ENCODE data around the gene USF2. TPM values are rescaled to one million over a fixed set of nuclear protein-coding genes. Genes with fewer than 3 reads are reported as not detected.

Gene USF2
- polyA plus RNA-seq, 3 donors: 2.7 to 248 (median 5.0) TPM

- no peak overlapping the region for H3K4me3 Mint-ChIP-seq
- H3K4me1 ChIP-seq (ENCODE audit: control insufficient read depth in 1 of 2, insufficient read depth in 2 of 2, low read length in 2 of 2): peaks cover 3 to 8% of the 10 kb centered on the region in 2 donors
- intact Hi-C loops (cut with micrococcal nuclease): no loop called here
- no peak overlapping the region for H2AFZ ChIP-seq (ENCODE audit: insufficient read depth, low read depth, low read length, poor library complexity, severe bottlenecking)
- H3K9me3 Mint-ChIP-seq: no peaks in the 10 kb centered on the region
- H3K27ac Mint-ChIP-seq: no peak overlapping the region
- no peak overlapping the region for H3K9ac ChIP-seq (ENCODE audit: insufficient read depth, low read length, poor library complexity, severe bottlenecking)
- 96% methylated on average over 17 of the region's 21 CpGs for WGBS (ENCODE audit: insufficient coverage)
- H3K4me3 ChIP-seq (replicated peaks in 1 of 3; ENCODE audit: low read depth in 2 of 3, low read length in 3 of 3): no peak overlapping the region
- H4K20me1 ChIP-seq (ENCODE audit: insufficient read depth, low read length): no peaks in the 10 kb centered on the region
- no peaks in the 10 kb centered on the region for H3K36me3 ChIP-seq (replicated peaks in 1 of 2; ENCODE audit: control insufficient read depth in 1 of 2, insufficient read depth in 2 of 2, low read length in 2 of 2)
- TF ChIP-seq CTCF (IDR thresholded peaks at IDR 0.05): no peak
- no peak for DNase-seq
- H3K36me3 Mint-ChIP-seq: peaks cover 0 to 6% of the 10 kb centered on the region in 2 donors
- no peaks in the 10 kb centered on the region for H3K79me2 ChIP-seq (ENCODE audit: insufficient read depth, low read length)
- no peaks in the 10 kb centered on the region for H3K9me3 ChIP-seq (replicated peaks in 1 of 2; ENCODE audit: control insufficient read depth in 1 of 2, insufficient read depth in 1 of 2, low read length in 2 of 2)
- peaks cover 1 to 3% (median 2%) of the 10 kb centered on the region in 3 donors for H3K27me3 Mint-ChIP-seq (ENCODE audit: low read depth in 3 of 3)
- no peaks in the 10 kb centered on the region for H3K27me3 ChIP-seq (ENCODE audit: control insufficient read depth in 2 of 2, insufficient read depth in 2 of 2, low read length in 2 of 2)
- no peak overlapping the region for H3K27ac ChIP-seq (ENCODE audit: low read depth in 1 of 2, low read length in 2 of 2)
- H3K4me2 ChIP-seq (replicated peaks; ENCODE audit: extremely low read depth, low read length, poor library complexity, severe bottlenecking): no peak overlapping the region
- H3K4me1 Mint-ChIP-seq: peaks cover 17% of the 10 kb centered on the region
Measured at GRCh38 chr19:35311901-35312665, 43.3 kb downstream of the USF2 start.

GRCh38 chr19:35313587-35313986 is 44.8 kb downstream of the USF2 start:
- H3K27me3 Mint-ChIP-seq (ENCODE audit: low read depth in 3 of 3): peaks cover 0 to 2% (median 1%) of the 10 kb centered on the region in 3 donors
- peaks cover 23% of the 10 kb centered on the region for H3K4me1 Mint-ChIP-seq
- TF ChIP-seq CTCF (IDR thresholded peaks at IDR 0.05): no peak
- Histone ChIP-seq H3K27me3 (ENCODE audit: control insufficient read depth in 2 of 2, insufficient read depth in 2 of 2, low read length in 2 of 2) (no peaks in the 10 kb centered on the region), H4K20me1 (ENCODE audit: insufficient read depth, low read length) (no peaks in the 10 kb centered on the region), H3K4me3 (replicated peaks in 1 of 3; ENCODE audit: low read depth in 2 of 3, low read length in 3 of 3) (no peak overlapping the region), H2AFZ (ENCODE audit: insufficient read depth, low read depth, low read length, poor library complexity, severe bottlenecking) (no peak overlapping the region), H3K36me3 (replicated peaks in 1 of 2; ENCODE audit: control insufficient read depth in 1 of 2, insufficient read depth in 2 of 2, low read length in 2 of 2) (no peaks in the 10 kb centered on the region), H3K79me2 (ENCODE audit: insufficient read depth, low read length) (no peaks in the 10 kb centered on the region), H3K4me1 (ENCODE audit: control insufficient read depth in 1 of 2, insufficient read depth in 2 of 2, low read length in 2 of 2) (peaks cover 18 to 24% of the 10 kb centered on the region in 2 donors), H3K4me2 (replicated peaks; ENCODE audit: extremely low read depth, low read length, poor library complexity, severe bottlenecking) (no peak overlapping the region), H3K9me3 (replicated peaks in 1 of 2; ENCODE audit: control insufficient read depth in 1 of 2, insufficient read depth in 1 of 2, low read length in 2 of 2) (no peaks in the 10 kb centered on the region), H3K27ac (ENCODE audit: low read depth in 1 of 2, low read length in 2 of 2) (no peak overlapping the region), H3K9ac (ENCODE audit: insufficient read depth, low read length, poor library complexity, severe bottlenecking) (no peak overlapping the region)
- no peak overlapping the region for H3K27ac Mint-ChIP-seq
- intact Hi-C loops (cut with micrococcal nuclease): no loop called here
- no peak overlapping the region for H3K4me3 Mint-ChIP-seq
- DNase-seq: no peak
- H3K36me3 Mint-ChIP-seq: peaks cover 0 to 11% of the 10 kb centered on the region in 2 donors
- WGBS (ENCODE audit: insufficient coverage): 22% methylated on average over 7 of the region's 7 CpGs
- H3K9me3 Mint-ChIP-seq: no peaks in the 10 kb centered on the region
